Urinary bladder (tissue), 4 donors: Measurements from ENCODE around the gene DDO. TPM values are rescaled to one million over a fixed set of nuclear protein-coding genes. Genes with fewer than 3 reads are reported as not detected.
A peak's percentile ranks its signal among the peaks of the same experiment; 100 is the strongest.

Experiments
- DNase-seq: peaks from one replicate; pipeline ENCODE4 v3.0.0-alpha.2; 2015; ENCODE audit errors: extremely low spot score
- H3K27ac ChIP-seq: one replicate; pipeline ENCODE4 v1.5.1; 2013; ENCODE audit warnings: low read depth, mild to moderate bottlenecking, moderate library complexity
- H3K36me3 ChIP-seq: one replicate; pipeline ENCODE4 v1.6.1; 2013; ENCODE audit warnings: mild to moderate bottlenecking, moderate library complexity; ENCODE audit not compliant: insufficient read depth
- H3K4me1 ChIP-seq: one replicate; pipeline ENCODE4 v1.6.1; 2013; ENCODE audit warnings: mild to moderate bottlenecking, moderate library complexity; ENCODE audit not compliant: insufficient read depth
- H3K4me3 ChIP-seq: one replicate; pipeline ENCODE4 v1.5.1; 2013; ENCODE audit warnings: low read depth, low read length
- WGBS: extraction: QIAGEN DNeasy Blood & Tissue Kit; methylation state at CpG from one replicate; pipeline ENCODE4 v1.1.7; 2013; 5-methylcytosine and 5-hydroxymethylcytosine counted together
- polyA plus RNA-seq: library from polyadenylated mRNA; stranded (reverse); fragments of 200-250 nt; gene quantifications from one replicate; pipeline ENCODE4 v1.2.3, GENCODE V29; 2013
- total RNA-seq: library from RNA; depleted of rRNA; stranded (reverse); fragments of >200 nt; gene quantifications from one replicate; pipeline ENCODE4 v1.2.3, GENCODE V29; 2014
- donor health status: healthy with polysubstance abuse.
- donor health status: healthy.

Gene DDO
- total and polyA plus RNA-seq, 2 donors: 0.63 to 2.0 TPM

DNA sequence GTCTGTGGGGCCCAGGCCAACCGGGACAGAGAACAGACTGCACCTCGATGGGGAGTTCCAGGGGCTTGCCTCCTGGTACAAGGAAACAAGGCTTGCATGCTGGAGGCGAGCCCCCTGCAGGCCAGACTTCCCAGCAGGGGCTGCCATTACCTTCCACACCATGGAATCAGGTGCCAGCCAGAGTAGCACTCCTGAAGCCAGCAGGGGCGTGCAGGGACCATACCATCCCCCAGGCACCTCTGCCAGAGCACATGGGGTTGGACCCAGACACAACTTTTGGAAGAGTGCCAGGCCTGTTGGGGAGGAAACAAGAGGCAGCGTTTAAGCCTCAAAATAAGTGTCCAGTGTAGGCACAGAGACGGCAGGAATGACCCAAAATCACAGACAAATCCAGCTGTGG, 6.5 kb downstream of the DDO start:
- Histone ChIP-seq H3K27ac (no peak overlapping the region), H3K36me3 (no peaks in the 10 kb centered on the region), H3K4me3 (no peak overlapping the region), H3K4me1 (no peaks in the 10 kb centered on the region)
- WGBS: 68% methylated on average over 6 of the region's 6 CpGs
- no peak for DNase-seq

DNA sequence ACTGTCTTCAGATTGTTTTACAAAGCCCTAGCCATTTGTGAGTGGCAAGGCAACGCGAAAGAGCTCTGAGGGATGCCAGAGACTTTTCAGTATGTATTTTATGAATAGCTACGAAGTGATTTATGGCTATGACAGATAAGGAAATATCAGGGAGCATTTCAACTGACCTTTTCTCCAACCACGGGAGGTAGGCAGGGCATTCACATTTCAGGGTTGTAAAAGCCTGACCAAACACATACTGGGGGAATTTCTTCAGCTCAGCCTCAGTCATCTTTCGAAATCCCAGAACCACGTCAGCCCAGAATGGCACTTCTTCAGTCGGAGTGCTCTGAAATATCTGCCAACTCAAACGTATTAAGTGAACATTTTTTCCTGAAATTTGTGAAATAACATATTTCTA, 10.8 kb downstream of the DDO start:
- H3K27ac ChIP-seq: no peak overlapping the region
- no peaks in the 10 kb centered on the region for H3K4me1 ChIP-seq
- no peak overlapping the region for H3K4me3 ChIP-seq
- H3K36me3 ChIP-seq: no peaks in the 10 kb centered on the region
- 37% methylated on average over 8 of the region's 8 CpGs for WGBS
- no peak for DNase-seq

DNA sequence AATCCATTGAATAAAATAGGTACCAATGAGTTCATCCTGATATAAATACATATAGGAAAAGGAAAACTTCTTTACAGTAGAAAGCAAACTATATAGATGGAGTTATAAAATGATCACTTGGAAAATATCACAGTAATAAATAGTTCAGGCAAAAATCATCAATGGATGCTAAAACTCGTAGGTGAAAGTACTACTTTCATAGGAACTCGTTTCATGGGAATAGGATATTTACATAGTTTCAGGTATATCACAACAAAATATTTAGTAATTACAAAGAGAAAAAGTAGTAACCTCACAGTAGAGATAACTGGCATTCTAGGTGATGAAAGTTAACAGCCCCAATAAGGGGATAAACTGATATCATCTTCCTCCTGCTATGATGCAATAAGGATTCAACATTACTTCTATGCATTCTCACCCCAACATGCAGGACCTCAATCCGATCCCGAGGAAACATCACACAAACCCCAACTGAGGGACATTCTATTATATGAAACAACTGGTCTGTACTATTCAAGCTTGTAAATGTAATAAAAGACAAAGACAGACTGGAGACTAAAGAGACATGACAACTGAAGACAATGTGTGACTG, 13.7 kb downstream of the DDO start:
- no peak overlapping the region for H3K4me3 ChIP-seq
- no peaks in the 10 kb centered on the region for H3K4me1 ChIP-seq
- no peaks in the 10 kb centered on the region for H3K36me3 ChIP-seq
- no peak for DNase-seq
- WGBS: 89% methylated on average over 4 of the region's 4 CpGs
- H3K27ac ChIP-seq: no peak overlapping the region

DNA sequence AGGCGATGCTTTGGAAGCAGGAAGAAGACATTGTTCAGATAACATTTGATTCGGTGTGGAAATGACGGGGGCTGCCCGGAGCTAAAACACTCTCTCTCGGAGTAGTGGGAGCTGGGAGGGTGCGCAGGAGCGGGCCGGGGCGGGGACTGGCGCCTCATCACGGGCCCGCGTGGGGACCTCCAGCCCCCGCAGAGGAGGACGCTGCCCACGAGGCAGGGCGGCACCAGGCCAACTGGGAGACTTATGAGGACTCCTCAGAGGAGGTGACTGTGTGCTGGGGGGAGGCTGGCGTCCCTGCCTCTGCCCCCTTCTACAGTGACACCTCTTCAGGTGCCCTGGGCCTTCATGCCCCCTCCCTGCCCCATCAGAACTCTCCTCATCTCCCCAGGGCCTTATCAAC, 15.2 kb downstream of the DDO start:
- 67% methylated on average over 18 of the region's 18 CpGs for WGBS

DNA sequence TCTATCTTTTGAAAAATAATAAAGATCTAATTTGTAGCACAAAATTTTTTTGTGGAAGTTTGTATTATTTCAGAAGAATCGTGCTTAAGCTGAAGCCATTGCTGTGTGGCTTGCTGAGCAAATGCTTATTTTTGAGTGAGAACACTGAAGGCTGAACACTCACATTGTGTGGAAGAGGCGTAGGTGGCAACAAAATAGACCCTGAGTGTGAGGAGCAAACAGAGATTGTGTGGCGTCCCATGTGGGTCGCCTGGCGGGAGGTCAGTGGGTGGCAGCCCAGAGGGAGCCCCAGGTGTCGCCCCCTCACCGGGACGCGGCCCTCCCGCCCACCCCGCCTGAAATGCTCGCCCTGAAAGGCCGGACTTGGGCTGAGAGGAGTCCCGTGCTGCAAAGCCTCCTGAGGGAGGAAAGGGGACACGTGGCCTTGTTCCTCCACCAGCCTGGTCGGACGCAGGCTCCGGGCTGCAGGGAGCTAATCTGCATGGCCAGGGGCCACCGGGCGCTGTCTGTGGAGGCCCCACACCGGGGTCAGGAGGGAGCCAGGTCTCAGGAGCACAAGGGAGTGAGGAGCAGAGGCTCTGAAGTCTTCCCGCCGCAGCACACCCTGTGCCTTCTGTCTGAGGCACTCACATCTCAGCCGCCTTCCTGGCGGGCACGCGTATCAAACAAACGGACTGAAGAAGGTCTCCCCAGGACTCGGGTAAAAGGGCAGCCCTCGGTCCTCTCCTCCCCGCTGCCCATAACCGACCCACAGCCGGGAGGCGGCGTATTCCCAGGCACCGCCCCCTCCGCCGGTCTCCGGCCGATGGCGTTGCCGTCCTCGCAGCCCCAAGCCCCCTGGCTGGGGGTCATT, 15.9 kb downstream of the DDO start:
- H3K4me1 ChIP-seq: no peaks in the 10 kb centered on the region
- no peak overlapping the region for H3K27ac ChIP-seq
- H3K4me3 ChIP-seq: peak overlapping the region; percentile 34
- no peak for DNase-seq
- 31% methylated on average over 43 of the region's 43 CpGs for WGBS
- H3K36me3 ChIP-seq: no peaks in the 10 kb centered on the region

More for the DNA sequence above, 15.2 kb downstream of the DDO start:
- no peaks in the 10 kb centered on the region for H3K4me1 ChIP-seq
- no peaks in the 10 kb centered on the region for H3K36me3 ChIP-seq
- peak overlapping the region; percentile 34 for H3K4me3 ChIP-seq
- H3K27ac ChIP-seq: no peak overlapping the region
- no peak for DNase-seq

DNA sequence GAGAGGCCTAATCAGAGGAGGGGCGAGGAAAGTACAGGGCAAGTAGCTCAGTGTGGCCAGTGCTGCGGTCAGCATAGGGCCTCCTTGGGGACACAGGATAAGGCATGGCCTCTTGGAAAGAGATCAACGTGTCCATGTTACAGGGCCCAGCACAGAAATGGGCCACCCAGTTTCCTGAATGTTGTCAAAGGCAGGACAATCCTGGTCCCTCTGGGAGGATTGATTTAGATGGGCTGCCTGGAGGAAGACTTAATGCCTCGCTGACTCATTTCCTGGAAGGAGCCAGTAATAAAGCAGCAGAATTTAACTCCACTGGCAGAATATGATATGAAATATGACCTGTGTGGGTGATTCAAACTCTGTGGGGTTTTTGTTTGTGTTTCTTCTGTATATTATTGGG, 16.6 kb downstream of the DDO start:
- H3K4me3 ChIP-seq: no peak overlapping the region
- WGBS: 94% methylated on average over 4 of the region's 4 CpGs
- H3K27ac ChIP-seq: no peak overlapping the region
- no peak for DNase-seq
- H3K36me3 ChIP-seq: no peaks in the 10 kb centered on the region
- H3K4me1 ChIP-seq: no peaks in the 10 kb centered on the region

DNA sequence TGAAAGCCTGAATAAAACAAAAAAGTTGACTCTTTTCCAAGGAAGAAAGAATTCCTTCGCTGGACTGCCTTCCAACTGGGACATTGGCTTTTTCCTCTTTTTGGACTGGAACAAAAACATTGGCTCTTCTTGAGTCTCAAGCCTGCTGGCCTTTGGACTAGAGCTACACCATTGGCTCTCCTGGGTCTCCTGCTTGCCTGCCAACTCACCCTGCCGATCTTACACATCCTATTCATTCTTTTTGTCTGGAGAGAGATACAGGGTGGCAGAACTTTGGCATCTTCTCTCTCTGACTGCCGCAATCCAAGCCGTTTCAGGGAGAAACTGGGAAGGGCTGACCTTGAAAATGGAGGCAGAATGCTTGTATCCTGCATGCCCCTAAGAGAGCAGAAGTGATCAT, 20.2 kb downstream of the DDO start:
- H3K4me1 ChIP-seq: no peaks in the 10 kb centered on the region
- no peak for DNase-seq
- H3K4me3 ChIP-seq: no peak overlapping the region
- H3K36me3 ChIP-seq: no peaks in the 10 kb centered on the region
- 41% methylated on average over 4 of the region's 4 CpGs for WGBS
- no peak overlapping the region for H3K27ac ChIP-seq

DNA sequence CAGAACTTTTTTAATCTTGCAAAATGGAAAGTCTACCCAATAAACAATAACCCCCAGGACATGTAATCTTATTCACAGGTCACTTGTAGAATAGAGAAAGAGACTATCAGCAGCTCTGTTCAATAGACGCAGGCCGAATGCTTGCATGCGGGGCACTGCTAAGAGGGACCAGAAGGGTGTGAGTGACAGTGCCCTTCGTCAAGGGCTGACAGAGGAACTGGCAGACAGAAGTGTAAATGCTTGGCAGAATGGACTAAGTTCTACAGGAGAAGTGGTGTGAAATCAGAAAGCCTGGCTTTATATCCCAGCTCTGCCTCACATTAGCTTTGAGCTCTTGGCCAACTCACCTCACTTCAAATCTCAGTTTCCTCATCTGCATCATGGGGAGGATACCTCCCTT, 21.0 kb downstream of the DDO start:
- Histone ChIP-seq H3K36me3 (no peaks in the 10 kb centered on the region), H3K27ac (no peak overlapping the region), H3K4me3 (no peak overlapping the region), H3K4me1 (no peaks in the 10 kb centered on the region)
- no peak for DNase-seq
- 98% methylated on average over 4 of the region's 4 CpGs for WGBS

DNA sequence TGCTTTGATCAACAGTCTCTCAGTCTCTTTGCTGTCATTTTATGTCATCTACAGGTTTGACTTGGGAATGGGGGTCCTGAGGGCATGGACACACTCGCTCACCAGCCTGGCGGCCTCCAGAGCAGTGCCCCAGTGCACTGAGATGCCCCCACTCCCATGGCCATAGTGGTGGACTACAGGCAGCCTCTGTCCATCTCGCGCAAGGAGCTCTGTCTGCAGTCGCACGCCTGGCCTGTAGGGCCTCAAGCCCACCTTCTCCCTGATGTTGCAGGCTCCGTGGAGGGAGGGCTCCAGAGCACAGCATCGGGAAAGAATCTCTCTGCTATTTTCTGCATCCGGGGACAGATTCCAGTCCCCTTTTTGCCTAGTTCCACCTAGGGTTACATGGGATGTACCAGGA, 22.6 kb downstream of the DDO start:
- Histone ChIP-seq H3K36me3 (no peaks in the 10 kb centered on the region), H3K4me3 (no peak overlapping the region), H3K27ac (no peak overlapping the region), H3K4me1 (no peaks in the 10 kb centered on the region)
- DNase-seq: no peak
- WGBS: 67% methylated on average over 9 of the region's 9 CpGs

DNA sequence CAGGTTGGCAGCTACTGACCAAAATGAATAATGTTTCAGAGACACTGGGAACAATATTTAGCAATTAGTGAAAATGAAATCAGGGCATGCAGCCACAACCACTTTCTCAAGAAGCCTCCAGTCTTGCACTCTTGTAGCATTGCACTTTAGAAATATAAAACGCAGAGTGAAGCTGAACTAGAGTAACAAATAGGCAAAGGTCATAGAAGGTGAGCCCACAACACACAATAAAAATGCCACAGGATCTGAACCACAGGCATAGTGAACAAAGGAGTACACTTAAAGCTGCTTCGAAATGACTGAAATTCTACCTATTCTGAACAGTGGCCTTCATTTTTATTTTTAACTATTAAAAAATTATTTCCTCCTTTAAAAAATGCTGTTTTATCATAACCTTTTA, 25.0 kb downstream of the DDO start:
- 25% methylated on average over 2 of the region's 2 CpGs for WGBS
- Histone ChIP-seq H3K4me1 (no peaks in the 10 kb centered on the region), H3K36me3 (no peaks in the 10 kb centered on the region), H3K4me3 (no peak overlapping the region), H3K27ac (no peak overlapping the region)
- no peak for DNase-seq

DNA sequence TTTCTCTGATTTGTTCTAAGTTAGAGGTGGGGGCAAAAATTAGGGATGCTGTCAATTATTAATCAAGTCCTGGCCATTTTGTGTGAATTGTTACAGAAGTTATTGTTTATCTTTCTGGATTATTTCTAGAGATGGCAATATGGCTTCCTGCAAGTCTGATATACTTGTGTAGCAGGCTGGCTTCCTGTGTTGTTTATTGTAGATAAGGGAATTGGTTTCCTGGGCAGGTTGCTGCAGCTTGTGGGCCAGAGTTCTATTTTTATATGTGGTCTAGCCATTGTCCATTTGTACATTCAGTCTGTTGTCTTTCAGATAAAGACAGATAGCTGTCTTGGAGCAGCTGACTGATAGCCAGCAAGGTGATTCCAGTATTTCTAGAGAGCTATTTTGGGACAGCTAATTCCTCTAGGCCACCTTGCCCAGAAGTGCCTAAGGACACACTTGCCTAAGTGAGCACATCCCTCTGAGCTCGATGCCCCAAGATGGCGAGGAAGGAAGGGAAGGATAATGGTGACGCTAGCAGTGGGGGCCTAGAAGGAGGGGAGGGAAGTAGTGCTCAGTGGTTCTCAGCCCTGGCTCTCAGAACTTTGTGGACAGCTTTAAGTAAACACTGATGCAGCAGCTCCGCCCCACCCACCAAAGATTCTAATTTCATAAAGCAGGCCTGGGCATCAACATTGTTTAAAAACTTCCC, 25.5 kb downstream of the DDO start:
- H3K27ac ChIP-seq: no peak overlapping the region
- H3K4me1 ChIP-seq: no peaks in the 10 kb centered on the region
- 74% methylated on average over 4 of the region's 4 CpGs for WGBS
- no peaks in the 10 kb centered on the region for H3K36me3 ChIP-seq
- no peak for DNase-seq
- no peak overlapping the region for H3K4me3 ChIP-seq

DNA sequence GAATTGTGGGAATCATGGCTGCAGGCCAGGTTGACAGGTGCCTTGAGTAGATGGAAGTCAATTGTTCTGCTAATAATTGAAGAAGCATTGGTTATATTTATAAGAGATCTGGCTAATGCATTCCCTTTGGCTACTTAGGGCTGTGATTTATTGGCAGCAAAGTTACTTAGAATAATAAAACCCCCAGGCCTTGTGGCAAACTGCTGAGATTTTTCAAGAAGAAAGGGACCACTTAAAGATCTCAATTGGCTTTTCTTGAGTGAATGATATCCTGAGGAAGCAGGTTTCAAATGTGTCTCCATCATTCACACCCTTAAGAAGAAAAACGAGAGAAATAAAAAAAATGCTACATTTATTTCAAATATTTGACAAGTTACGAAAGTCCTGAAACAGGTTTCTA, 27.4 kb downstream of the DDO start:
- no peak for DNase-seq

DNA sequence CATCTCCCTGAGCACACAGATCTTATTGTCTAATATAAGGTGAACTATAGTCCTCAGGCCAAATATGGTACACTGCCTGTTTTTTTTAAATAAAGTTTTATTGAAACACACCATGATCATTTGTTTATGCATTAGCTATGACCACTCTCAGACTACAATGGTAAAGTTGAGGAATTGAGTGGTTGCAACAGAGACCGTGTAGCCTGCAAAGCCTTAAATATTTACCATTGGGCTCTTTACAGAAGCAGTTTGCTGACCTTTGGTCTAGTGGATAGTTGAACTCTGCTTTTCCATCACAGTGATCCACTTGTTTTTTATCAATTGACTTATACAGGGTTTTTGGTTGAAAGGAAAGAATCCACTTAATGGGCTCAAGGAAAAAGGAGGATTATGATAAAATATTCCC, 29.9 kb downstream of the DDO start:
- WGBS: 80% methylated on average over 1 of the region's 1 CpG
- DNase-seq: no peak
- H3K27ac ChIP-seq: no peak overlapping the region

More for the DNA sequence above, 27.4 kb downstream of the DDO start:
- Histone ChIP-seq H3K4me1 (no peaks in the 10 kb centered on the region), H3K36me3 (no peaks in the 10 kb centered on the region), H3K4me3 (no peak overlapping the region), H3K27ac (no peak overlapping the region)
- 87% methylated on average over 2 of the region's 2 CpGs for WGBS

DNA sequence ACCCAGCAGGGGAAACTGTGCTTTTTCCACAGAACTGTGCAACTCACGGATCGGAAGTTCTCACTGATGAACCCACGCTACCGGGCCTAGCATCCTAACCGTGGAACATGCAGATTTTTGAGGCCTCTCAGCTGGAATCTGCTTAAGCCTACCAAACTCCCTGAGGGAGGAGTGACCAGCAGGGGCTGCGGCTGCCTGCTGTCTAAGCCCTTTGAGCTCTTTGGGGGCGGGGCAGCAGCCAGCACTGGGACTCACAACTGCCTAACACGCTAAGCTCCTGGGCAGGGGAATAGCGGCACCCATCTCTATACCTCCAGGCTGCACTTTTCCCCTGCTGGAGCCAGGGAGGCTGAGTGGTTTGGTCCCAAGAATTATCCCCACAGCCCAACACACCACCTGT, 36.8 kb downstream of the DDO start:
- Histone ChIP-seq H3K4me3 (no peak overlapping the region), H3K27ac (no peak overlapping the region), H3K36me3 (no peaks in the 10 kb centered on the region), H3K4me1 (no peaks in the 10 kb centered on the region)
- 68% methylated on average over 9 of the region's 9 CpGs for WGBS
- DNase-seq: no peak

More for the DNA sequence above, 29.9 kb downstream of the DDO start:
- Histone ChIP-seq H3K4me3 (no peak overlapping the region), H3K4me1 (no peaks in the 10 kb centered on the region), H3K36me3 (no peaks in the 10 kb centered on the region)
